ENCODE results near the gene KRTAP2-2.

Gene KRTAP2-2

GRCh38 chr17:41029633-41030245, 25.3 kb downstream of the KRTAP2-2 start, which contains the start of gene KRTAP1-4:
Gene KRTAP1-4 (minus strand): TSS chr17:41030195. CDS start chr17:41030078, 117 bp downstream.
- no peak for DNase-seq (ENCODE audit: low read depth, low spot score)
- no peak within 1 kb of the TSS for H3K27ac ChIP-seq

DNA sequence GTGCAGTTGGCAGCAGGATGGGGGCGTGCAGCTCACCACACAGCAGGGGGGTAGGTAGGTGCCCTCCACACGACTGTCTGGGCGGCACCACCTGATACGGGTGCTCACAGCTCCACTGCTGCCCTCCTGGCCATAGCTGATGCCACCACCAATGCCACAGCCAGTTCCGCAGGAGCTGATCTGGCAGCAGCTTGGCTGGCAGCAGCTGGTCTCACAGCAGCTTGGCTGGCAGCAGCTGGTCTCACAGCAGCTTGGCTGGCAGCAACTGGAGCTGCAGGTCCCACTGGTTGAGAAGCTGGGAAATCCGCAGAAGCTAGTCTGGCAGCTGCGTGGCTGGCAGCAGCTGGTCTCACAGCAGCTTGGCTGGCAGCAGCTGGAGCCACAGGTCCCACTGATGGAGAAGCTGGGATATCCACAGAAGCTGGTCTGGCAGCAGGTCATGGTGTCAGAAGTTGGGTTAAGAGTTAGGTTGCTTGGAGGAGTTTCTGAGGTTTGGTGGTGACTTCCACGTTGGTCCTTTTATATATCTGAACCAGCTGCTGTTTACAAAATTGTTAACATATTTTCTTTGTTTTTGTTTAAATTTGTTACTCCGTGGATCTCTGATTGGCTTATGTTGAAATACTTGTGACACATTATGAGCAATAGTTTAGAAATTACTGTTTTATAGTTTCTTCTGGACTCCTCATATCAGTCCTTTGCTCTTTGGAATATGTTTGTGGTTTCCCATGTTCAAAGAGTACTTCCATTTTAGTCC, 28.1 kb downstream of the KRTAP2-2 start, which contains the start of gene KRTAP1-5:
Gene KRTAP1-5, minus strand, starts transcription at position 494 of the 757 bp plus-strand sequence. Its CDS starts 53 bp downstream, at position 441.
- H3K27ac ChIP-seq, result no peak within 1 kb of the TSS
- DNase-seq (ENCODE audit: low read depth, low spot score), result no peak

- DNase-seq (ENCODE audit: low read depth, low spot score), result no peak
- no peak overlapping the region for H3K27ac ChIP-seq
These were observed 30.3 kb downstream of the KRTAP2-2 start for GRCh38 chr17:41024697-41025096.

GRCh38 chr17:41020336-41020735, 34.7 kb downstream of the KRTAP2-2 start:
- no peak overlapping the region for H3K27ac ChIP-seq
- DNase-seq (ENCODE audit: low read depth, low spot score), result no peak

DNA sequence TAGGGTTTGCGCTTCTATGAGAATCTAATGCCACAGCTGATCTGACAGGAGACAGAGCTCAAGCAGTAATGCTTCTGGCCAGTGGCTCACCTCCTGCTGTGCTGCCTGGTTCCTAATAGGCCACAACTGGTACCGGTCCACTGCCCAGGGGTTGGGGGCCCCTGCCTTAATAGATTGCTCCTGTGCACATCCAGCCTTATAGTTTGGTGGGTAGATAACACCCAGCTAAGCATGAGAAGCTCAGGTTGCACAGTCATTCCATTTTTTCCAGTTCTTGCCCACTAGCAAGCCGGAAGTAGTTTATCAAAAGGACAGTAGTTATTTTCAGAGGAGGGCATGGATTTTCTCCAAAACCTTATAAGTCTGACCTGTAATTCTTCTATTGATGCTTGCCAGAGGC, 35.6 kb downstream of the KRTAP2-2 start:
- no peak for DNase-seq (ENCODE audit: low read depth, low spot score)
- H3K27ac ChIP-seq, result no peak overlapping the region

DNA sequence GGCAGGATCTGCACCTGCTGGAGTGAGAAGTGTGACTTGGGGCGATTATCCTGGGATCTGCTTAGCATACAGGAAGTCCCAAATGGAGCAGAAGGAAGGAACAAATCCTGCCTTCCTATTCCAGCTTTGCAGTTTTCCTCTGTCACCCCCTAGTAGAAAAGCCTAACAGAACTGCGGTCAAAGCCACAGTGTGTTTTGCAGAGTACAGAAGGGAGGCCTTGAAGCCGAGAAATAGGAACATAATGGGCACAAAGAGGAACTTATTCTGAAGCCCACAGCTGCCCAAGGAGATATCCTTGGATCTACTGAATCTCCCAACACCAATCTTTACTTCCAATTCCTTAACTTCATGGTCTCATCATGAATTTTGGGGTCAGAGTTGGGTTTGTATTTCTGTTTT, 36.5 kb downstream of the KRTAP2-2 start:
- H3K27ac ChIP-seq, result no peak overlapping the region
- DNase-seq (ENCODE audit: low read depth, low spot score), result no peak

DNA sequence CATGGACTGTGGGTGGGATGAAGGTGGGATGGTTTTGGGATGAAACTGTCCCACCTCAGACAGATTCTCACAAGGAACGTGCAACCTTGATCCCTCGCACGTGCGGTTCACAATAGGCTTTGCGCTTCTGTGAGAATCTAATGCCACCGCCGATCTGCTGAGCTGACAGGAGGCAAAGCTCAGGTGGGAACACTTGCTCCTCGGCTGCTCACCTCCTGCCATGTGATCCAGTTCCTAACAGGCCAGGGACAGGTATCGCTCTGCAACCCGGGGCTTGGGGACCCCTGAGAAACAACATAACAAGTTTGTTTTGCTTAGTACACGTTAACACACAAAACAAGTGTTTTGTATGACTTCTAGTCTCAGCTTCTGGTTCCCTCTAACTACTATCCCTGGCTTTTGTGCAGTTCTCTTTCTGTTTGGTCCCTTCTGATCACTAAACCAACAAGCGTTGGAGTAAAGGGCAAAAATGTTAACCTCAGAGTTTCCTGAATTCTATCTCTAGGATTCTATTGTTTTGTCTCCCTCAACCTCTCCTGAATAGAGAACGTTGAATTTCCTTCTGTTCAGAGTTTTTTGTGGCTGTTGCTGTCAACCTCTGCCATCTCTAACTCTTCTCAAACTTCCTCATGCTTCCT, 38.3 kb downstream of the KRTAP2-2 start:
- DNase-seq (ENCODE audit: low read depth, low spot score), result no peak

GRCh38 chr17:41015454-41015853, 39.6 kb downstream of the KRTAP2-2 start:
- no peak for DNase-seq (ENCODE audit: low read depth, low spot score)
- no peak overlapping the region for H3K27ac ChIP-seq

More for the DNA sequence above, 38.3 kb downstream of the KRTAP2-2 start:
- H3K27ac ChIP-seq, result no peak overlapping the region

DNA sequence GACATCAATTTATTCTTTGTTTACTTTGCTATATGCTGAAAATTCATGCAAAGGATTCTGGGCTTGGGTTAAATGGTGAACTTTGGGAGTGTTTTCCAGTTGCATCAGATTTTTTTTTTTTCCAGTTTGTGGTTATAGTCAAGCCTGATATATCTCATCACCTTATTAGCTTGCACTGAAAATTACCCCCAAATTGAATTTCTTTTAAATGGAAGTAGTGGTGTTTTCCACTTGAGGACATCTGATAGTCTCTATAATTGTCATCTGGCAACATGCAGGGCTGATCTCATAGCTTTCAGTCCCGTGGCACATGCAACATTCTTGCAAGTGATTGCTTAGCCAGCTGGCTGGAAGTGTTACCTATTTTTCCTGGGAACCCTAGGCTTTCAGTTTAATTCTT, 41.4 kb downstream of the KRTAP2-2 start:
- DNase-seq (ENCODE audit: low read depth, low spot score), result no peak
- no peak overlapping the region for H3K27ac ChIP-seq

DNA sequence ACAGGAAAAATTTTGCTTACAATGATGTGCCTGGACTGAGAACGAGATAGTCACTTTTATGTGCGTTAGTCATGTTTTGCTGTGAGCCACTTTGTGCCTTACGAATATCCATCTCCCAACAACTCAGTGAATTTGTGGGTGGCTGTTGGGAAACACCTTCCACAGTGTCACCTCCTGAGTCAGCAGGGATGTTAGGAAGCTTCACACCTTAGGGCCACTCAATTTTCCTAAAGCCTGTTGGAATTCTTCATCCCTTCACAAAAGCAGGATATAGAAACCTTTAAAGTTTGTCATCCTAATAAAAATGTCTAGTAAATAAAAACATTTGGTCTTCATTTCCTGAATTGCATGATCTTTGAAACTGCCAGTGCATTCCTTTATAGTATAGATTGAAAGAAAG, 41.8 kb downstream of the KRTAP2-2 start:
- no peak overlapping the region for H3K27ac ChIP-seq
- DNase-seq (ENCODE audit: low read depth, low spot score), result no peak

DNA sequence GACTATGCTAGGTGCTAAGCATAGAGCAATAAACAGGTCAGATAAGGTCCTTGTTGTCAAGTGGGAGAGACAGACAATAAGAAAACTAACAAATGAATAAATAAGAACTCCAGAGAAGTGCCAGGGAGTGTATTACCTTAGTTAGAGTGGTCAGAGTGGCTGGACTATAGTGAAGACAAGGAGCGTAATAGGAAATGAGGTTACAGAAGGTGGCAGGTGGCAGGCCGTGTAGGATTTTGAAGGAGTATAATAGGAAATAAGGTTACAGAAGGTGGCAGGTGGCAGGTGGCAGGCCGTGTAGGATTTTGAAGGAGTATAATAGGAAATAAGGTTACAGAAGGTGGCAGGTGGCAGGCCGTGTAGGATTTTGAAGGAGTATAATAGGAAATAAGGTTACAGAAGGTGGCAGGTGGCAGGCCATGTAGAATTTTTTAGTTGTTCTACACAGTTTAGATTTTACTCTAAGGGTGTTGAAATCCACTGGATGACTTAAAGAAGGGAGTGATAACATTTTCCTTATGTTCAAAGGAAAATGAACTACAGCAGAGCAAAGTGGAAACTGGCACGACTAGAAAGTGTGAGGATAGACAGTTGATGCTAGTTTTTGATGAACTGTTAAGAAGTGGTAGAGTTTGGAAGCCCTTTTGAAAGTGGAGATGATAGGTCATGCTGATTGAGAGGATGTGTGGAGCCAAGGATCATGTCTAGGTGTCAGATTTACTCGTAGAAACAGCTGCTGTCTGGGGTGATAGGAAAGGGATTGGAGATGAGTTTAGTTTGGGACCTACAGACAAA, 42.5 kb downstream of the KRTAP2-2 start:
- no peak for DNase-seq (ENCODE audit: low read depth, low spot score)

DNA sequence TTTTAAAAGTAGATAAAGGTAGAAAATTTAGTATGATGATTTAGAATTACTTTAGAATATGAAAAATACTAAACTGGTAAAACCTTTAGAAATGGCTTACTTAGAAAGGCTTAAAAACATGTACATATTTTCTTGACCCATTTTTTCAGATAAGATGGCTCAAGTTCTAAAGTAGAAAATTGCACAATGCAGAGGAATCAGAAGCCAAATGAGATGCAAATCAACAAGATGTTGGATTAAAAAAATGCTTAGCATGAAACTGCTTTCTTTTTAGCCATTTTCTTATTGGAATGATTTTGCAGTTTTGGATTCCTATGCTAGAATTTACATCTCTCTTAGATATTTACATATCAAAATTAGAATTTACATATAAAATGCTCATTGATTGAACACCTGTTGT, 44.6 kb downstream of the KRTAP2-2 start:
- DNase-seq (ENCODE audit: low read depth, low spot score), result no peak
- H3K27ac ChIP-seq, result no peak overlapping the region

More for the DNA sequence above, 42.5 kb downstream of the KRTAP2-2 start:
- no peak overlapping the region for H3K27ac ChIP-seq

DNA sequence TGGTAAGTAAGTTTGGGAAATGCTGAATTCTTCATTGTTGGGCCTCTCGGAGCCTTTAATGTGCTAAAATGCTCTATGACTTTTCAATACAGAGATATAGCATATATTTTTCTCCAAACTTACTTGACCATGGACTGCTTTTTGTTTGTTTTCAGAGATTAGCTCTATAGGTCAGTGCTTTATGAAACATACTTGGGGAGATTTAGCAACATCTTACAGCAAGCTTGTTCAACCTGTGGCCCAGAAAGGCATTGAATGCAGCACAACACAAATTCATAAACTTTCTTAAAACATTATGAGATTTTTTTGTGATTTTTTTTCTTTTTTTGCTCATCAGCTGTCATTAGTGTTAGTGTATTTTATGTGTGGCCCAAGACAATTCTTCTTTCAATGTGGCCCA, 45.1 kb downstream of the KRTAP2-2 start:
- DNase-seq (ENCODE audit: low read depth, low spot score), result no peak
- H3K27ac ChIP-seq, result no peak overlapping the region

GRCh38 chr17:41009301-41009760, 45.7 kb downstream of the KRTAP2-2 start:
- DNase-seq (ENCODE audit: low read depth, low spot score), result no peak
- H3K27ac ChIP-seq, result no peak overlapping the region

GRCh38 chr17:41008811-41009210, 46.2 kb downstream of the KRTAP2-2 start, which contains the start of gene KRTAP3-1:
Gene KRTAP3-1 (minus strand): TSS chr17:41009128. CDS start chr17:41009074, 54 bp downstream.
- no peak for DNase-seq (ENCODE audit: low read depth, low spot score)
- H3K27ac ChIP-seq, result no peak within 1 kb of the TSS
